ENCODE results near the gene PIGM.
A peak's percentile ranks its signal among the peaks of the same experiment; 100 is the strongest.

PIGM gene
- long read RNA-seq, donor 1, full-length matches to known transcripts: 20 of 20 reads
- long read RNA-seq, donor 1, partial matches to known transcripts: 0 of 20 reads
- long read RNA-seq, donor 1, other reads (novel, unspliced or antisense): 0 of 20 reads
- long read RNA-seq, donor 2, full-length matches to known transcripts: 21 of 21 reads
- long read RNA-seq, donor 2, partial matches to known transcripts: 0 of 21 reads
- long read RNA-seq, donor 2, other reads (novel, unspliced or antisense): 0 of 21 reads
- long read RNA-seq, donor 3, full-length matches to known transcripts: 24 of 24 reads
- long read RNA-seq, donor 3, partial matches to known transcripts: 0 of 24 reads
- long read RNA-seq, donor 3, other reads (novel, unspliced or antisense): 0 of 24 reads
- long read RNA-seq, donor 4, full-length matches to known transcripts: 34 of 34 reads
- long read RNA-seq, donor 4, partial matches to known transcripts: 0 of 34 reads
- long read RNA-seq, donor 4, other reads (novel, unspliced or antisense): 0 of 34 reads
- long read RNA-seq, donor 5, full-length matches to known transcripts: 50 of 50 reads
- long read RNA-seq, donor 5, partial matches to known transcripts: 0 of 50 reads
- long read RNA-seq, donor 5, other reads (novel, unspliced or antisense): 0 of 50 reads
- long read RNA-seq, donor 6, full-length matches to known transcripts: 37 of 37 reads
- long read RNA-seq, donor 6, partial matches to known transcripts: 0 of 37 reads
- long read RNA-seq, donor 6, other reads (novel, unspliced or antisense): 0 of 37 reads
- long read RNA-seq, donor 7, full-length matches to known transcripts: 51 of 51 reads
- long read RNA-seq, donor 7, partial matches to known transcripts: 0 of 51 reads
- long read RNA-seq, donor 7, other reads (novel, unspliced or antisense): 0 of 51 reads
- long read RNA-seq, donor 8, full-length matches to known transcripts: 31 of 31 reads
- long read RNA-seq, donor 8, partial matches to known transcripts: 0 of 31 reads
- long read RNA-seq, donor 8, other reads (novel, unspliced or antisense): 0 of 31 reads

DNA sequence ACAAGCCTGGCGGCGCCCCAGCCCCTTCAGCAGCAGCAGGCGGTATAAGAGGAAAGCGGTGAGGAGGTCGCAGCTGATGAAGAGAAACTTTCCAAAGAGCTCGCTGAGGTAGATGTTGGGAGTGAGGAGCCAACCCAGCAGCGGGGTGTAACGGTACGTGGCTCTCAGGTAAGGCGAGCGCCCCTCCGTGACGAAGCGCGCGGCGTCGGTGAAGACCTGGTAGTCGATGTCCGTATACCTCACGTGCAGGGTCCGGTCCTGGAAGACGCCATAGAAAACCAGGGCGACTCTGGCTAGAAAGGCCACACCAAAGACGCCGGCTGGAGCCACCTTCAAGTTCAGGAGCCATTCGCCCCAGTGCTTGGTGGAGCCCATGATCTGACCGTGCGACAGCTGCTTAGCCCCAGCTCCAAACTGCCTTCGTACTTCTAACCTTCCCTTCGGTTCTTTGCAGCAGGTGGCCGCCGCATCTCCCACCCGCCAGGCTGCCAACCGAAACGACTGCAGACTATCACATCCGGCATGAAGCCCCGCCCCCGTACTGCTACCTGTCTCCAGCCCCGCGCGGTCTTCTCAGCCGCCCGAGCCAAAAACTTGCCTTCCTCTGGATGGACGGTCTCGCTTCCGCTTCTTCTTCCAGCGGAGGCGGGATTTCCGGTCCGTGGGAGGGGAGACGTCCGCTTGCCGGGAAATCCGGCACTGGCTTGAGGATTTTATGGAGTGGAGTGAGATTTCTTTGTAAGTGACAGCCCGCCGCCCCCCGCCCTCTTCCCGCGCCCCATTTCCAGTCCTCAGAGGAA is at the start of gene PIGM:
TSS of gene PIGM (minus strand) at position 626 of the 800 bp plus-strand sequence. CDS start at position 375, 251 bp downstream.
- peak; percentile 88 for DNase-seq

DNA sequence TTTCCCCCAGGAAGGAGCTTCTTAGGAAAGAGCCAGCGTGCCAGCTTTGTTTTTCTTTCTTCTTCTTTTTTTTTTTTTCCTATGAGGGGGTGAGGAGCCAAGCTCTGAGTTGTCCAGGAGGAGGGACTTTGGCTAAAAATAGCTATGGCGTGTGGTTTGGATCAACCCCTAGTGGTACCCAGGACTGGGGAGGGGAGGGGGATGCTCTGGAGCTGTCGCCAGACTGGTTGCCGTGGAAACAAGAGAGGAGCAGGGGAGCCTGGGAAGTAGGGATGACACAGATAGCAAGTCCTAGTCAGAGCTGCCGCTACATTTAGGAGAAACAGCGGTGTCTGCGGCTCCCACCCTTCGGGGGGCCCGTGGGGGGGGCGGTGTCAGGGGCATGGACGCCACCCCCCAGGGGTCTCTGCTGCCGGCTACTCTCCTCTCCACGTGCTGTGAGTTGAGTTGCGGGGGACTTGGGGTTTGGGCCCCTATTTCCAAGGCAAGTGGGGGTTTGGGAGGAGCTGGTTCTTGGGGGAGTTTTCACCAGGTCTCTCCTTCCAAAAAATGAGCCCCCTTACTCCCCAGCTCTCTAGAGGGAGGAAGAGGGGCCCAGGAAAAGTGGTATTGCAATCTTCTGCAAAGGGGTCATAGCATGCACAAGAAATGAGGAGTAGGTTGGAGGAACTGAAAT is 49.6 kb upstream of the PIGM start, which contains the start of gene KCNJ9:
TSS of gene KCNJ9 (plus strand) at position 278 of the 676 bp plus-strand sequence. CDS start 2,493 bp downstream, outside the sequence.
- DNase-seq: no peak

DNA sequence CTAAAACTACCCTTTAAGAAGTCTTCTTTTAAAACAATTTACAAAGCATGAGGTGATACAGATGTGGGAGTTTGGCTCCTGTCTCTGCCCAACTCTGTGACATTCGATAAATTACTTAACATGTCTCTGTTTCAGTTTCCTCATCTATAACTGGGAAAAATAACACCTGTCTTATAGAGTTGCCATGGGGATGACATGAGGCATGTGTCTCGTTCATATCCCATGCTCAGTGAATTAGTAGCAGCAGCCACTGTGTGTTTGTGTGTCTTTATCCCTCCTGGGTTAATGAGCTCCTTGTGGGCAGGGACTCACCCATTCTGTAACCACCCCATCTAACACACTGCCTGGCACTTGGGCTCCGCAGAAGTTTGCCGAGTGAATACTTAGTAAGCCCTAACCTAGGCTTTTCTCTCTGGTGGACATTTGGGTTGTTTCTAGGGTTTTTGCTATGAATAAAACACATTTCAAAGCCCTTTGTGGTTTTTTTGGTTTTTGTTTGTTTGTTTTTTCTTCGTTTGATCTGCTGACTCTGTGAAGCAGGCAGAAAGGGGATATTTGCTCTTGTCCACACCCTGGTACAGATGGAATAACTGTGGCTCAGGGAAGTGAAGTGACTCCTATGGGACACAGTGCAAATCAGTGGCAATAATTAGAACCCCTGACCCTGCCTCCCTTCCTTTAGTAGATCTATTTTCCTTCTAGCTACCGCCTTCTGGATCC is 48.8 kb upstream of the PIGM start:
- DNase-seq: no peak

DNA sequence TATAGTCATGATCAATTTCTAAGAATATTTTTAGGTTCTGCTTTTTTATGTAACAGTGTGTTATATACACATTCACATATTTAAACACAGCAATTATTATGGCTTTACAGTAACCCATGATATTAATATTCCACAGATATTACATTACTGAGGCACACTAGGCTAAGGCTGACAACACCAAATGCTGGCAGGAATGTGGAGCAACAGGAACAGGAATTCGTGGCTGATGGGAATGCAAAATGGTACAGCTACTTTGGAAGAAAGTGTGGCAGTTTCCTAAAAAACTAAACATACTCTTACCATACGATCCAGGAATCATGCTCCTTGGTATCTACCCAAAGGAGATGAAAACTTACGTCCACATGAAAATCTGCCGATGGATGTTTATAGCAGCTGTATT is 47.7 kb upstream of the PIGM start:
- DNase-seq: no peak

DNA sequence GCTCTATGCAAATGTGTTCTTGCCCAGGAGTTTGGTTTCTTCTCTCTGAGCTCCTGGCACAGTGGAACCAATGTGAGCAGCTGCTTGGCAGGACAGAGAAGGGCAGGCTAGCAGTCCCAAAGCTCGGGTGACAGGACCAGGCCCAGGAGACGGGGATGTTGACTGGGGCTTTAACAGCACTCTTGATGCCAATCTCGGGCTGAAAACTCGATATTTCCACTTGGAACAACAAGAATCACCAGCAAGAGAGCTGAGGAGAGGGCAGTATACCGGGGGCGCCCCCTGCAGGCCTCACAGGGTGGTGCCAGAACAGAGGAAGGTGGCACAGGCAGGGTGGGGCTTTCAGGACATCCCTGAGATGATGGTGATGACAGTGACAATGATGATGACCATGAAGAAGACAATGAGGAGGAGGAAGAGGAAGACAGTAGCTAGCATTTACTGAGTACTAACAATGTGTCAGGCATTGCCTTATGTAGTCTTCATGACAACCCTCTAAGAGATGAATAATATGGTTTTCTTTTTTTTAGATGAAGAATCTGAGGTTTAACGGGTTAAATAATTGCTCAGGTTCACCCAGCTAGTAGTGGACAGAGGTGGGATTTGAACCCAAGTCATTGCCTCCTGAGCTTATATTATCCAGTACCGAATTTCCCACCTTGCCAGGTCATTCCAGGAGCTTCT is 46.9 kb upstream of the PIGM start:
- no peak for DNase-seq

DNA sequence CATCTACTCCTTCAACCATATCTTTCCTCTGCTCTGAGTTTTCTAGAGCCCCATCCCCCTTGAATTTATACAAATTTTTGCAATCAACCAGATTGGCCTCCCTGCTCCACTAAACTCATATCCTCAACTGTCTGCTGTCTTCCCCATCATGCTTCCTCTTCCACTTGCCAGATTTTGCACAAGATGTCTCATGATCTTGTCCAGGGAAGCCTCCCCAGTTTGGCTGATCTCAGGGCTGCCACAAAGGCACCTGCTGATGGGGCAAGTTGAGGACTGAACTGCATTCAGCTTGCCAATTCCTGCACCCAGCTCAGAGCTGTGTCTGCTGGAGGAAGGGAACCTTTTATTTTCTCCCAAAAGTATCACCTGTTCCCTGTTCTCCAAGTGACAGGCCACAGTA is 45.7 kb upstream of the PIGM start:
- no peak for DNase-seq

DNA sequence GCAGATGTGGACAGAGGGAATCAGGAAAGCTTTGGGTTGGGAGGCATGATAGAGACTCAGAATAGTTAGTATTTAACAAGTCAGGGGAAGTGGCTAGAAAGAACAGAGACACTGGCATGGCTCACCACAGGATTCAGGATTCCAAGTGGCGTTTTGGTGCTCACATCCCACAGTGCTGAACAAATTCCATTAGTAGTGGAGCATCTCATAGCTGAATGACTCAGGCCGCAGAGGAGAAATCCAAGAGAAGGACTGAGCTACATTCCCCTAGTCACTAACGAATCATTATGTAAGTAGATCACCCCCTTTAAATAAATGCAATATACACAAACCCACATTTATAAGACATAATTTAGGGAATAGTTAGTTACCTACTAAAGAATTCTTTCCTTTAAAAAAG is 44.5 kb upstream of the PIGM start:
- DNase-seq: no peak

DNA sequence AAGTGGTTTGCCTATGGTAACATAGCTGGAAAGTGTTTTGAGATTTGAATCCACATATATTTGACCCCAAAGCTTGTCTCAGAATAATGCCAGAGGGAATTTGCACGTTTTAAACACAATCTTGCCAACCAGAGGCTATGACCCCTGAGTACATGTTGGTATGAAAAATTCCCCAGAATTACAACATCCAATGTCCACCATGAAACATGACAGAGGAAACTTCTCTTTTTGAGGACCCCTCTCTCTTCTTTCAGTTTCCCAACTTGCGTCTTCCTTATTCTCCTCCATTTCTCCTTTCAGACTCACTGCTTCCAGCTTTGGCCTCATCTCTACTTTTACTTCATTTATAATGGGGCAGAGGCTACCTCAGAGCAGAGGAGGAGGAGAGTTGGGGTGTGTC is 44.0 kb upstream of the PIGM start:
- no peak for DNase-seq

DNA sequence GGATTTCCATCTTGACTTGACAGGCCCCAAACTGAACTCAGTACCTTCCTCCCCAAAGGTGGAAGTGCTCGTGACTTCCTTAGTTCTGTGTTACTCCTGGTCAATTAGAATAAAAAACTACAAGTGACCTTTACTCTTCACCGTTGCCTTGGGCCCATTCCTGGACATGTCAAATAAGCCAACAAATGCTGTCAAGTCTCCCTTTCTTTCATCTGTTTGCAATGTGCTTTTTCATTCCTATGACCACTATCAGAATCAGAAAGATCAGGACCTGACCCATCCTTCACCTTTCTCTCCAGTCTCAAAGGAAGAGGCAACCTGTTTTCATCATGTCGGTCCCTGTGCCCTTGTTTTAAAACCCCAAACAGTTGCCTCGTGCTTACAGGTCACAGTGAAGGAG is 43.1 kb upstream of the PIGM start:
- DNase-seq: no peak

DNA sequence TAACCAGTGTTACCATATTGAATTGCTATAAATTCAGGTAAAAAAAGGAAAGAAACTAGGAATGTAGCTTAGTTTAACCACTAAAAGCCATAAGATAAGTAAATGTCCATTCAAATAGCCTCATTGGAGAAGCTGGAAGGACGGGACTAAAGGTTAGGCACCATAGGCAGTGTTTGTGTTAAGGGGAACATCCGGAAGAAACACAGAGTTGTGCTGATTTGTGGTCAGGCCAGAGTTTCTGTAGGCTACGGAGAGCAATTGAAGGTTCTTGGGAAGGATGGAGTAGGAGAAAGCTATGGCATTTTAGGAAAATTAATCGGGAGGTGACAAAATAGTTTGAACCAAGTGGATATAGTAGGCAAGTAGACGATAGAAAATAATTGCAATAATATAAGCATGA is 39.5 kb upstream of the PIGM start:
- DNase-seq: no peak

DNA sequence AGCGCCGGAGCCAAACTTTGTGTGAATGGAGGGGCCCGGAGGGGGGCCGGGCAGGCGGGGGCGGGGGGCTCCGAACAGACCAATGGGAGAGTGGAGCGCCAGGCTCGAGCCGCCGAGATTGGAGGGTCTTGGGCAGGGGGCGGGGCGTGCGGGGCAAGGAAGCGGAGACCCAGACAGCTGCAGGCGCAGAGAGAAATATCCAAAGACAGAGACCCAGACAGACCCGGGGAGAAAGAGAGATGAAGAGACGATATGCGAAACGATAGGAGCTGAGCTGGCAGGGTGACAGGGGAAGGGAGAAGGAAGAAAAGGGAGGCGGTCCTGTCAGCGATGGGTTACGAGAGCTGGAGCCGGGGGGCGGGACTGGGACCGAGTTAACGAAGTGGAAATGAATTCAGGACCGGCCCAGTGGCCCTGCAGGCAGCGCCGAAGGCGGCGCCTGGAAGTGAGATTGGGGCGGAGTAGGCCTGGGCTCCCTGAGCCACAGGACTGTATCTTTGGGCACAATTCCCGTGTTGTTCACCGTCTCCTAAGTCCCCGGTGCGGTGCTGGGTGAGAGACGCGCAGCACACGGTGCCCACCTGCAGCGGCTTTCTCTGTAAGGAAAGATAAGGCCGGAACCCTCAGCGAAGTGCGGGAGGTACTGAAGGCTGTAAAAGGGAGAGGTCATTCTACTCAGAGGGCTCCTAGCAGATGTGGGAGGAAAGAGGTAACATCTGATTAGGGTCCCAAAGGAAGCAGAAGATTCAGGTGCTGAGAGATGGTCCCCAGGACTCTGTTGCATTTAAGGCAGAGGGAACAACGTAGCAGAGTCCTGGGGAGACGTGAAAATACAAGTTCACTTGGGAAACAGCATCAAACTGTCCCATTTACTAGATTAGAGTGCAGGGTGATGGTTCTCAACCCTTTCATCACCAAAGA is 38.7 kb upstream of the PIGM start:
- peak; percentile 82 for DNase-seq

DNA sequence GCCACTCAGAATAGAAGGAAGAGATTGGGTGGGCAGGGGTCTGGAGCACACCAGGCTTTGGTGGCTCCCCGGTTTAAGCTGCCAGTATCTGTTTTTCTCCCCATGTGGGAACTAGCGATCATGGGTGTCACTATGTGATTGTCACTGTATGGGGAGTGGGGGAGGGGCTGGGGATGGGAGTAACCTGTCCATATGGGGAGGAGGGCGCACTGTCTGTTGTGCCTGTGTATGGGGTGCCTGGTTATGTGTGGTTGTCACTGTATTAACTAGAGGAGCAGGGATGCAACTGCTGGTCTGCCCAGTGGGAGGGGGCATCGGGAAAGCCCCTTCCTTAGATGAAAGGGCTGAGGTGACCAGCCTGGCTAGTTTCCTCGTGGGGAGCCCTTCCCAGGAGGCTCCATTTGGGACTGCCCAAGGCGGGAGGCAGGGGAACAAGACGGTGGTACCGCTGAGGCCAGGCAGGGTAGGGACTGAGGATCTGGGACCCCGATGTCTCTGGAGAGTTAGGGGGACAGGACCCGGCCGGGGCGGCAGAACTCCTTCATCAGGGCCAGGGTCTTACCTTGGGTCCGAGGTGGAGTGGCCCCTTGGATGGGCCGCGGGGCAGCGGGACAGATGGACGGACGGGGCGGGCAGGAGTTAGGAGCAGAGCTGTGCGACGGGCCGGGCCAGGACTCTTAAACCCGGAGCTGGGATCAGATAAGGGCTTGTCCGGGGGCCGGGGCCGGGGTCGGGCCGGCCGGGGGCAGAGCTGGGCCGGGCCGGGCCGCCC is 37.9 kb upstream of the PIGM start, which contains the start of gene KCNJ10:
TSS of gene KCNJ10 (minus strand) at position 701 of the 772 bp plus-strand sequence. CDS start 27,628 bp downstream, outside the sequence.
- no peak for DNase-seq

DNA sequence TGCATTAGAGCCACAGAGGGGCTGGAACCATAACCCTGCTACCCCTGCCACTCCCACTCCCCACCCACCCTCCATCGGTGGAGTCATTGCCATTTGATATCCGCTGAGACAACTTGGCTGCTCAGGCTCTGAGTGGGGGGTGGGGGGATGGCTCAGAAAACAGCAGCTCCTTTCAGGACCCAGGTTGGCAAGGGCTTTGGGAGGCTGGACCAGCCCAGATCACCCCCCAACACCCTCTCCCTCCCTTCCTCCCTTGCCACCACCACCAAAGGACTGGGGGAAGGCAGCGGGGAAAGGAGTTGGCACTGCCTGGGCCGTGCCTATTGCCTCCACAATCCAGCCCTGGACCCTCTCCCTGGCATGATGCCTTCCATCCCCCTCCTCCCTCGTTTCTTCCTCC is 36.4 kb upstream of the PIGM start:
- DNase-seq: no peak

DNA sequence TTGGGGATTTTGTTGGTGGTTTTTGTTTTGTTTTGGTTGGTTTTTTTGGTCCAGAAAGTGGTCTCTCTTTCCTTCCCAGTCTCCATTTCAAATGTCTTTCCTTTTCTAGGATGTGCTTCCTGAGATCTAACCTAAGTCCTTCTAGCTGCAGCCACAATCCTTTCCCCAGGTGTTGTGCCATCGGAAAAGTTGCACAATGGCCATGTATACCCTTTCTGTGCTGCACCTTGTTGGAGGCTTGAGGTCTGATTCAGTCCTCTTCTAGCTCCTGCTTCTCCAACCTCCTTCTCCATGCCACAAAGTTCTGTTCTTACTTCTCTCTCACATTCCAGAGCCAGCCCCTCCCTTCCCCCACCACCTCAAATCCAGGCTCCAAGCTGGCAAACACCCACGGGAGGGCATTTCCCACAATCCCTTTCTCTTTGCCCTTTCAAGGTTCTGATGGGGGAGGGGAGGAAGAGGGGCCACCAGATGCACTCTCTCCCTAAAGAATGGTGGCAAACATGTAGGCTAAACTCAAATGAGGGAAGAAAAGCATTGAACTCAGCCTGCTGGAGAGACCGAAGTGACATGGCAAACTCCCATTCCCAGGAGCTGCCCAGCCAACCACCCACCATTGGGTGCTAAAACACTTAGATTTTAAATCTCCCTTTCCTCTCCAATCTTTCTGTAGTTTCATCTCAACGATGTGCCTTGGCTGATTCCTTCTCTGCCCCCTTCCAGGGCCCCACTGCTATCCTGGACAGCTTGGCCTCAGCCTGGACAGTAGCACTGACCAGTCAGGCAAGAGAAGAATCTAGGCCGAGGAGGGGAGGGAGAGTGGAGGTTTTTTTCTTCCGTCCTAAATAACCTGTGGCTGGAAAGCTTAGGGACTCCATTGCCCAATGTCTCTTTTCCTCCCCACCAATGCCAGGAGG is 35.3 kb upstream of the PIGM start:
- no peak for DNase-seq

DNA sequence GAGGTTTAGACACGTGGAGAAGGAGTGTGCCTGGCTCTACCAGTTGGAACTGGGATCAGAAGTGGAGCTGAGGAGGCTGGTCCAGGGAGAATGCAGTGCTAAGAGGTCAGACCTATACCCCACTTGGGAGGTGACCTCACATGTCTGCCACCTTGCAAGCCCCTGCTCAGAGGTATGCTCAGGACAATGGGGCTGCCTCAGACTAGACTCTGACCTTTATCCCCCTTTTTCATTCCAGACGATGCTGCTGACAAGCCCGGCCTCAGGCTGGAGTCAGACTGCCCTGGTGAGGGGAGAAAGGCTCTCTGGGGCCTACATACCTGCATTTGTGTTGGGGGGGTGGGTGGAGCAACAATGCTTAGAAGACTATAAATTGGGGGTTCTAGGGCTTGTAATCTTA is 33.0 kb upstream of the PIGM start:
- no peak for DNase-seq

DNA sequence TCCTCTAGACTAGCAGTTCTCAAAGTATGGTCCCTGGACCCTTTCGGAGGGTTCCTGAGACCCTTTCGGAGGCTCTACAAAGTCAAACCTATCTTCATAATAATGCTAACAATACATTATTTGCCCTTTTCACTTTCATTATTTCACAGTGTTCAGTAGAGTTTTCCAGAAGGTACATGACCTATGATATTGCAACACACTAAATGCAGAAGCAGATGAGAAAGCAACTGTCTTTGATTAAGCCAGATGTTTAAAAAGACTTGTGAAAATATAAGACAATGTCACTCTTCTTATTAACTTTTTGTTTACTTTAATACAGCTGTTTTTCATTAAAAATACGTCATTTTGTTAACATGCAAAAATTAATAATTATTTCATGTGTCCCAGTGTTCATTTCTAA is 32.4 kb upstream of the PIGM start:
- no peak for DNase-seq

DNA sequence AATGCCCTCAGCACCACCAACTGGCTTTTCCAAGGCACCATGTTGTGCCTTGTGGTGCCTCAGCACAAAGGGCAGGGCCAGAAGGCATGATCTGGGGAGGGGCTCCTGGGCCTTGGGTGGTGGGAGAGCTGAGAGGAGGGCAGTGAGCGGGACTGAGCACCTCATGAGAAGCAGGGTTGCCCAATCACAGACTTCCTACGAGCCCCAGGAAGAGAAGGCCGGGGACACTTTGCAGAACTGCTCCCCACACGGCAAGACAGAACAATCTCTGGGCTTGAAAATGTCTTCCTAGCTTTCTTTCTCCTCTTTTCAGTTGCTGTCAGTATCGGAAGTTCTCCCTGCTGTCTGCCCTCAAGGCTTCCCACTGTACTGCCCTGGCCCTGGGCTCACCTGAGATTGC is 31.4 kb upstream of the PIGM start:
- no peak for DNase-seq
